HL-60 (cell line): ENCODE results near the gene SELENBP1.

Experiments used
- GABPA ChIP-seq: IDR thresholded peaks from 2 replicates; pipeline ENCODE4 v1.6.1; 2012; ENCODE audit warnings: low read depth
- POLR2AphosphoS5 ChIP-seq: IDR thresholded peaks from 2 replicates; pipeline ENCODE4 v1.6.1; 2012; ENCODE audit warnings: low read depth
- REST ChIP-seq: IDR thresholded peaks from 2 replicates; pipeline ENCODE4 v1.6.1; 2012; ENCODE audit warnings: low read depth; ENCODE audit not compliant: insufficient replicate concordance
- SPI1 ChIP-seq: IDR thresholded peaks from 2 replicates; pipeline ENCODE4 v1.6.1; 2012; ENCODE audit warnings: low read depth, mild to moderate bottlenecking, borderline replicate concordance
- TF ChIP-seq, protein P1 (sequence below): IDR thresholded peaks from one replicate; pipeline ENCODE4 v1.5.1; 2011; ENCODE audit warnings: low read length, control low read depth, inconsistent platforms; ENCODE audit not compliant: insufficient read depth

DNA sequence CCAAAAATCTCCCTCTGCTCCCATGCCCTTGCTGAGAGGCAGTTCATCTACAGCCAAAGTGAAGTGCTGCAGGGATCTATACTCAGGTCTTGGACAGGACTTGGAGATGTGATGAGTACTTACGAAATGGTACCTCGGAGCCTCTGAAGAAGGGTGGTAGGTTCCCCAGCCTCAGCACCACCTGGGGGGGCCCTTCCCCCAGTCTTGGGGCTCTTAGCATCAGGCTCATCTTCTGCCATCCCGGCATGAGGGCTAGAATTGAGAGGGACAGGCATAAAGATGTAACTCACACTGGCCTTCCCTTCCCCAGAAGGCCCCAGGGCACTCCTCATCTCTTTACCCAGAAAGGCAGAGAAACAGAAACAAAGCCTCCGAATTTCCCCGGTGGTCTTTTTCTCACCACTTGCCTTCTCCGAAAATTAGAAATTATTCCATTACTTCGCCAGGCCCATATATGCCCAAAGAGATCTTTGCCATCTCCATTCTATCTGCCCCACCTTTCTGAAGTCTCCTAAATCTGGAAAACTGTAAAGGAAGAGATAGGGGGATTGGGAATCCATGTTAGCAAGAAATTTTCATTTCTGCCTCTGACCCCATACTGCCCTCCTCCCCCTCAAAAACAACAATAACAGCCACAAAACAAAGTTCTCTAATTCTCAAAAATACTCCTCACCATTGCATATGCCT is 26.3 kb downstream of the SELENBP1 start:
- TF ChIP-seq, protein P1, sequence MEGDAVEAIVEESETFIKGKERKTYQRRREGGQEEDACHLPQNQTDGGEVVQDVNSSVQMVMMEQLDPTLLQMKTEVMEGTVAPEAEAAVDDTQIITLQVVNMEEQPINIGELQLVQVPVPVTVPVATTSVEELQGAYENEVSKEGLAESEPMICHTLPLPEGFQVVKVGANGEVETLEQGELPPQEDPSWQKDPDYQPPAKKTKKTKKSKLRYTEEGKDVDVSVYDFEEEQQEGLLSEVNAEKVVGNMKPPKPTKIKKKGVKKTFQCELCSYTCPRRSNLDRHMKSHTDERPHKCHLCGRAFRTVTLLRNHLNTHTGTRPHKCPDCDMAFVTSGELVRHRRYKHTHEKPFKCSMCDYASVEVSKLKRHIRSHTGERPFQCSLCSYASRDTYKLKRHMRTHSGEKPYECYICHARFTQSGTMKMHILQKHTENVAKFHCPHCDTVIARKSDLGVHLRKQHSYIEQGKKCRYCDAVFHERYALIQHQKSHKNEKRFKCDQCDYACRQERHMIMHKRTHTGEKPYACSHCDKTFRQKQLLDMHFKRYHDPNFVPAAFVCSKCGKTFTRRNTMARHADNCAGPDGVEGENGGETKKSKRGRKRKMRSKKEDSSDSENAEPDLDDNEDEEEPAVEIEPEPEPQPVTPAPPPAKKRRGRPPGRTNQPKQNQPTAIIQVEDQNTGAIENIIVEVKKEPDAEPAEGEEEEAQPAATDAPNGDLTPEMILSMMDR = no peak
- TF ChIP-seq POLR2AphosphoS5 (no peak), REST (no peak), SPI1 (no peak), GABPA (no peak)
